SK-N-SH treated with all-trans-retinoic acid at 6 μM for 48 hours (cell line): Measurements from ENCODE around the gene ATXN3L.

Experiments used
- ATAC-seq: fragments of 200-7000 bp; cut with Tn5 transposase; 3 replicates; pipeline ENCODE4 v1.9.1; 2020; ENCODE audit warnings: mild to moderate bottlenecking, moderate library complexity
- ARNTL ChIP-seq: fragments of 450-650 bp; formaldehyde crosslinking; IDR thresholded peaks from 2 replicates; pipeline ENCODE4 v1.5.0; 2020; ENCODE audit warnings: low read depth, mild to moderate bottlenecking, moderate library complexity, borderline replicate concordance
- BACH2 ChIP-seq: fragments of 250-450 bp; sonication (Bioruptor Pico); IDR thresholded peaks from 2 replicates; pipeline ENCODE4 v1.9.0; 2021; ENCODE audit warnings: mild to moderate bottlenecking, borderline replicate concordance
- CREB5 ChIP-seq: fragments of 250-450 bp; sonication (Bioruptor Pico); IDR thresholded peaks from 2 replicates; pipeline ENCODE4 v1.5.1; 2020; ENCODE audit warnings: low read depth, mild to moderate bottlenecking, moderate library complexity
- CSDC2 ChIP-seq: fragments of 250-450 bp; sonication (Bioruptor Pico); IDR thresholded peaks from 2 replicates; pipeline ENCODE4 v1.5.0; 2020; ENCODE audit warnings: mild to moderate bottlenecking, moderate library complexity
- ESRRG ChIP-seq: fragments of 250-450 bp; sonication (Bioruptor Pico); IDR thresholded peaks from 2 replicates; pipeline ENCODE4 v1.6.1; 2021; ENCODE audit warnings: mild to moderate bottlenecking
- GLIS3 ChIP-seq: fragments of 250-450 bp; sonication (Bioruptor Pico); IDR thresholded peaks from 2 replicates; pipeline ENCODE4 v1.5.0; 2020; ENCODE audit warnings: mild to moderate bottlenecking, moderate library complexity
- ISL1 ChIP-seq: fragments of 250-450 bp; sonication (Bioruptor Pico); IDR thresholded peaks from 2 replicates; pipeline ENCODE4 v2.1.2; 2022; ENCODE audit warnings: mild to moderate bottlenecking, moderate library complexity
- OSR1 ChIP-seq: fragments of 250-450 bp; sonication (Bioruptor Pico); IDR thresholded peaks from 2 replicates; pipeline ENCODE4 v1.8.0; 2022; ENCODE audit warnings: moderate library complexity, mild to moderate bottlenecking, inconsistent platforms
- POU6F1 ChIP-seq: fragments of 250-450 bp; sonication (Bioruptor Pico); IDR thresholded peaks from 2 replicates; pipeline ENCODE4 v1.8.0; 2021; ENCODE audit warnings: low read depth, mild to moderate bottlenecking, moderate library complexity, borderline replicate concordance
- PPARA ChIP-seq: fragments of 250-450 bp; sonication (Bioruptor Pico); IDR thresholded peaks from 2 replicates; pipeline ENCODE4 v1.5.0; 2020; ENCODE audit warnings: mild to moderate bottlenecking, borderline replicate concordance
- RARB ChIP-seq: fragments of 250-450 bp; sonication (Bioruptor Pico); IDR thresholded peaks from 2 replicates; pipeline ENCODE4 v1.8.0; 2021; ENCODE audit warnings: mild to moderate bottlenecking, moderate library complexity
- SNAI2 ChIP-seq: fragments of 250-450 bp; sonication (Bioruptor Pico); IDR thresholded peaks from 2 replicates; pipeline ENCODE4 v1.5.0; 2020; ENCODE audit warnings: mild to moderate bottlenecking, moderate library complexity
- TCF4 ChIP-seq: fragments of 250-450 bp; sonication (Bioruptor Pico); IDR thresholded peaks from 2 replicates; pipeline ENCODE4 v1.8.0; 2021; ENCODE audit warnings: mild to moderate bottlenecking, moderate library complexity, borderline replicate concordance
- TSHZ2 ChIP-seq: fragments of 250-450 bp; sonication (Bioruptor Pico); IDR thresholded peaks from 2 replicates; pipeline ENCODE4 v1.5.0; 2020; ENCODE audit warnings: mild to moderate bottlenecking, moderate library complexity
- ZC3H10 ChIP-seq: fragments of 250-450 bp; sonication (Bioruptor Pico); IDR thresholded peaks from 2 replicates; pipeline ENCODE4 v1.5.1; 2021; ENCODE audit warnings: mild to moderate bottlenecking, moderate library complexity
- ZFP3 ChIP-seq: fragments of 250-450 bp; sonication (Bioruptor Pico); IDR thresholded peaks from 2 replicates; pipeline ENCODE4 v1.5.0; 2020; ENCODE audit warnings: mild to moderate bottlenecking, moderate library complexity
- ZFP30 ChIP-seq: fragments of 450-650 bp; formaldehyde crosslinking; IDR thresholded peaks from 2 replicates; pipeline ENCODE4 v1.5.0; 2022; ENCODE audit warnings: mild to moderate bottlenecking, moderate library complexity
- ZNF565 ChIP-seq: fragments of 450-650 bp; formaldehyde crosslinking; conservative IDR thresholded peaks from 2 replicates; pipeline ENCODE4 v1.5.0; 2020; ENCODE audit warnings: low read depth, mild to moderate bottlenecking, moderate library complexity
- ZNF8 ChIP-seq: fragments of 450-650 bp; formaldehyde crosslinking; IDR thresholded peaks from 2 replicates; pipeline ENCODE4 v1.5.0; 2020; ENCODE audit warnings: mild to moderate bottlenecking, moderate library complexity

ATXN3L gene

GRCh38 chrX:13277539-13277938 lies 42.3 kb downstream of the ATXN3L start:
- no peak for ATAC-seq
- TF ChIP-seq ISL1 (CRISPR knock-in tag) (no peak), CSDC2 (CRISPR knock-in tag) (no peak), TCF4 (CRISPR knock-in tag) (no peak), ARNTL (CRISPR knock-in tag) (no peak), ZC3H10 (CRISPR knock-in tag) (no peak), RARB (CRISPR knock-in tag) (no peak), ESRRG (CRISPR knock-in tag) (no peak), OSR1 (CRISPR knock-in tag) (no peak), ZNF8 (no peak)

GRCh38 chrX:13276991-13277390 lies 42.9 kb downstream of the ATXN3L start:
- no peak for TF ChIP-seq ESRRG (CRISPR knock-in tag)
- no peak for TF ChIP-seq OSR1 (CRISPR knock-in tag)
- no peak for TF ChIP-seq SNAI2 (CRISPR knock-in tag)
- TF ChIP-seq BACH2 (CRISPR knock-in tag): no peak
- no peak for TF ChIP-seq ARNTL (CRISPR knock-in tag)
- no peak for TF ChIP-seq TCF4 (CRISPR knock-in tag)
- no peak for TF ChIP-seq CSDC2 (CRISPR knock-in tag)
- TF ChIP-seq ISL1 (CRISPR knock-in tag): no peak
- TF ChIP-seq ZFP30 (CRISPR knock-in tag): no peak
- no peak for TF ChIP-seq ZFP3 (CRISPR knock-in tag)
- no peak for TF ChIP-seq TSHZ2 (CRISPR knock-in tag)
- no peak for TF ChIP-seq CREB5
- no peak for ATAC-seq

GRCh38 chrX:13275031-13275430 lies 44.8 kb downstream of the ATXN3L start:
- no peak for ATAC-seq
- no peak for TF ChIP-seq ARNTL (CRISPR knock-in tag)
- no peak for TF ChIP-seq RARB (CRISPR knock-in tag)
- TF ChIP-seq TSHZ2 (CRISPR knock-in tag): no peak
- TF ChIP-seq CSDC2 (CRISPR knock-in tag): no peak
- no peak for TF ChIP-seq SNAI2 (CRISPR knock-in tag)
- TF ChIP-seq ZFP3 (CRISPR knock-in tag): no peak
- no peak for TF ChIP-seq POU6F1 (CRISPR knock-in tag)

GRCh38 chrX:13272426-13272825 lies 47.4 kb downstream of the ATXN3L start:
- no peak for TF ChIP-seq BACH2 (CRISPR knock-in tag)
- TF ChIP-seq TSHZ2 (CRISPR knock-in tag): no peak
- no peak for TF ChIP-seq TCF4 (CRISPR knock-in tag)
- TF ChIP-seq GLIS3: no peak
- TF ChIP-seq CREB5: no peak
- TF ChIP-seq ZNF565: no peak
- TF ChIP-seq CSDC2 (CRISPR knock-in tag): no peak
- TF ChIP-seq ARNTL (CRISPR knock-in tag): no peak
- TF ChIP-seq PPARA (CRISPR knock-in tag): no peak
- no peak for ATAC-seq
